Measurements from ENCODE around the gene PRR12. TPM values are rescaled to one million over a fixed set of nuclear protein-coding genes. Genes with fewer than 3 reads are reported as not detected.
"Not testable (repeated sequence)": the region's sequence is repeated elsewhere in the genome, so short reads cannot be mapped to it uniquely, and the experiment has no call there.

Gene PRR12
- polyA plus RNA-seq, 3 donors, result 0.04 to 3.3 (median 0.11) TPM

GRCh38 chr19:49631610-49632192 lies 40.7 kb downstream of the PRR12 start:
- no peaks in the 10 kb centered on the region for H3K9me3 ChIP-seq (replicated peaks in 1 of 2; ENCODE audit: control insufficient read depth in 1 of 2, insufficient read depth in 1 of 2, low read length in 2 of 2)
- TF ChIP-seq CTCF (IDR thresholded peaks at IDR 0.05), result no peak
- no peaks in the 10 kb centered on the region for H3K79me2 ChIP-seq (ENCODE audit: insufficient read depth, low read length)
- no peaks in the 10 kb centered on the region for H4K20me1 ChIP-seq (ENCODE audit: insufficient read depth, low read length)
- Mint-ChIP-seq H3K27me3 (ENCODE audit: low read depth in 3 of 3) (peaks cover 6 to 13% (median 7%) of the 10 kb centered on the region in 3 donors), H3K4me1 (no peaks in the 10 kb centered on the region), H3K27ac (peak overlapping the region in 2 of 7 donors; percentile 16 to 54), H3K36me3 (peaks cover 17 to 32% of the 10 kb centered on the region in 2 donors), H3K9me3 (peaks cover 0 to 5% (median 0%) of the 10 kb centered on the region in 7 donors), H3K4me3 (no peak overlapping the region)
- H3K4me3 ChIP-seq (replicated peaks in 1 of 3; ENCODE audit: low read depth in 2 of 3, low read length in 3 of 3), result no peak overlapping the region
- intact Hi-C loops (cut with micrococcal nuclease), result no loop called here
- WGBS (ENCODE audit: insufficient coverage), result 97% methylated on average over 10 of the region's 19 CpGs
- H3K4me1 ChIP-seq (ENCODE audit: control insufficient read depth in 1 of 2, insufficient read depth in 2 of 2, low read length in 2 of 2), result no peaks in the 10 kb centered on the region
- H3K27me3 ChIP-seq (ENCODE audit: control insufficient read depth in 2 of 2, insufficient read depth in 2 of 2, low read length in 2 of 2), result no peaks in the 10 kb centered on the region
- H3K9ac ChIP-seq (ENCODE audit: insufficient read depth, low read length, poor library complexity, severe bottlenecking), result no peak overlapping the region
- DNase-seq, result no peak
- no peak overlapping the region for H2AFZ ChIP-seq (ENCODE audit: insufficient read depth, low read depth, low read length, poor library complexity, severe bottlenecking)
- peaks cover 4 to 20% of the 10 kb centered on the region in 2 donors for H3K36me3 ChIP-seq (replicated peaks in 1 of 2; ENCODE audit: control insufficient read depth in 1 of 2, insufficient read depth in 2 of 2, low read length in 2 of 2)
- H3K4me2 ChIP-seq (replicated peaks; ENCODE audit: extremely low read depth, low read length, poor library complexity, severe bottlenecking), result no peak overlapping the region
- no peak overlapping the region for H3K27ac ChIP-seq (ENCODE audit: low read depth in 1 of 2, low read length in 2 of 2)

GRCh38 chr19:49632576-49632975 lies 41.6 kb downstream of the PRR12 start:
- no peak overlapping the region for H3K27ac Mint-ChIP-seq
- H3K4me2 ChIP-seq (replicated peaks; ENCODE audit: extremely low read depth, low read length, poor library complexity, severe bottlenecking), result no peak overlapping the region
- no peaks in the 10 kb centered on the region for H3K79me2 ChIP-seq (ENCODE audit: insufficient read depth, low read length)
- intact Hi-C loops (cut with micrococcal nuclease), result no loop called here
- peaks cover 0 to 2% of the 10 kb centered on the region in 2 donors for H3K4me1 ChIP-seq (ENCODE audit: control insufficient read depth in 1 of 2, insufficient read depth in 2 of 2, low read length in 2 of 2)
- no peak for TF ChIP-seq CTCF (IDR thresholded peaks at IDR 0.05)
- H3K4me3 ChIP-seq (replicated peaks in 1 of 3; ENCODE audit: low read depth in 2 of 3, low read length in 3 of 3), result no peak overlapping the region
- H3K9me3 Mint-ChIP-seq, result peaks cover 0 to 3% (median 0%) of the 10 kb centered on the region in 7 donors
- H3K27ac ChIP-seq (ENCODE audit: low read depth in 1 of 2, low read length in 2 of 2), result no peak overlapping the region
- H4K20me1 ChIP-seq (ENCODE audit: insufficient read depth, low read length), result no peaks in the 10 kb centered on the region
- H3K4me3 Mint-ChIP-seq, result no peak overlapping the region
- no peaks in the 10 kb centered on the region for H3K27me3 ChIP-seq (ENCODE audit: control insufficient read depth in 2 of 2, insufficient read depth in 2 of 2, low read length in 2 of 2)
- no peak overlapping the region for H2AFZ ChIP-seq (ENCODE audit: insufficient read depth, low read depth, low read length, poor library complexity, severe bottlenecking)
- H3K9me3 ChIP-seq (replicated peaks in 1 of 2; ENCODE audit: control insufficient read depth in 1 of 2, insufficient read depth in 1 of 2, low read length in 2 of 2), result no peaks in the 10 kb centered on the region
- H3K4me1 Mint-ChIP-seq, result peaks cover 2% of the 10 kb centered on the region
- no peak for DNase-seq
- H3K9ac ChIP-seq (ENCODE audit: insufficient read depth, low read length, poor library complexity, severe bottlenecking), result no peak overlapping the region
- H3K27me3 Mint-ChIP-seq (ENCODE audit: low read depth in 3 of 3), result peaks cover 7 to 13% (median 8%) of the 10 kb centered on the region in 3 donors
- H3K36me3 ChIP-seq (replicated peaks in 1 of 2; ENCODE audit: control insufficient read depth in 1 of 2, insufficient read depth in 2 of 2, low read length in 2 of 2), result peaks cover 0 to 11% of the 10 kb centered on the region in 2 donors
- WGBS (ENCODE audit: insufficient coverage), result no CpG with 5 or more reads among the region's 5 CpGs
- H3K36me3 Mint-ChIP-seq, result peaks cover 8 to 23% of the 10 kb centered on the region in 2 donors

GRCh38 chr19:49633273-49633672 lies 42.3 kb downstream of the PRR12 start:
- H3K4me2 ChIP-seq (replicated peaks; ENCODE audit: extremely low read depth, low read length, poor library complexity, severe bottlenecking); H3K9me3 ChIP-seq (replicated peaks in 1 of 2; ENCODE audit: control insufficient read depth in 1 of 2, insufficient read depth in 1 of 2, low read length in 2 of 2); H4K20me1 ChIP-seq (ENCODE audit: insufficient read depth, low read length); H3K79me2 ChIP-seq (ENCODE audit: insufficient read depth, low read length); H3K9ac ChIP-seq (ENCODE audit: insufficient read depth, low read length, poor library complexity, severe bottlenecking); H2AFZ ChIP-seq (ENCODE audit: insufficient read depth, low read depth, low read length, poor library complexity, severe bottlenecking); H3K4me3 Mint-ChIP-seq; H3K4me3 ChIP-seq (replicated peaks in 1 of 3; ENCODE audit: low read depth in 2 of 3, low read length in 3 of 3); H3K27me3 ChIP-seq (ENCODE audit: control insufficient read depth in 2 of 2, insufficient read depth in 2 of 2, low read length in 2 of 2); H3K36me3 ChIP-seq (replicated peaks in 1 of 2; ENCODE audit: control insufficient read depth in 1 of 2, insufficient read depth in 2 of 2, low read length in 2 of 2); H3K27ac ChIP-seq (ENCODE audit: low read depth in 1 of 2, low read length in 2 of 2); H3K4me1 ChIP-seq (ENCODE audit: control insufficient read depth in 1 of 2, insufficient read depth in 2 of 2, low read length in 2 of 2); H3K4me1 Mint-ChIP-seq; H3K9me3 Mint-ChIP-seq; intact Hi-C loops (cut with micrococcal nuclease); DNase-seq: not testable (repeated sequence)
- 94% methylated on average over 7 of the region's 9 CpGs for WGBS (ENCODE audit: insufficient coverage)
- Mint-ChIP-seq H3K36me3 (peaks cover 4 to 16% of the 10 kb centered on the region in 2 donors), H3K27me3 (ENCODE audit: low read depth in 3 of 3) (peaks cover 7 to 13% (median 8%) of the 10 kb centered on the region in 3 donors), H3K27ac (peak overlapping the region in 1 of 7 donors; percentile 63)
